PC-3 (cell line): ENCODE data around the gene POMC. TPM values are rescaled to one million over a fixed set of nuclear protein-coding genes. Genes with fewer than 3 reads are reported as not detected.
"Not testable (repeated sequence)": the region's sequence is repeated elsewhere in the genome, so short reads cannot be mapped to it uniquely, and the experiment has no call there.

ENCODE experiments used
- ATAC-seq: fragments of 200-7000 bp; cut with Tn5 transposase; 2 replicates; pipeline ENCODE4 v1.9.1; 2020; ENCODE audit warnings: mild to moderate bottlenecking, moderate library complexity
- BruUV-seq: library from RNA; stranded (reverse); fragments of 400-500 nt; replicated peaks from 2 replicates; lab custom pipeline; 2021; lab: Mats Ljungman, UMichigan
- CTCF ChIA-PET: fragments of 300-600 bp; sonication (Branson Sonifier 250); formaldehyde crosslinking; loops from one replicate; lab custom pipeline; 2022; ENCODE audit warnings: antibody characterized with exemption; lab: Charles Lee
- POLR2A ChIA-PET: fragments of 300-600 bp; sonication (Branson Sonifier 250); formaldehyde crosslinking; loops from one replicate; lab custom pipeline; 2022; ENCODE audit warnings: antibody characterized with exemption; ENCODE audit not compliant: unreplicated experiment; lab: Charles Lee
- DNase-seq: peaks from one replicate; pipeline ENCODE4 v3.0.0-alpha.2; 2015
- H2AFZ ChIP-seq: fragments of 300-600 bp; sonication (generic); 2 replicates; pipeline ENCODE4 v1.6.0; 2016; ENCODE audit warnings: antibody characterized with exemption, low read length
- H3F3A ChIP-seq: fragments of 300-600 bp; sonication (generic); one replicate; pipeline ENCODE4 v1.6.0; 2017; ENCODE audit warnings: antibody characterized with exemption, low read length, control low read depth, mild to moderate bottlenecking; ENCODE audit not compliant: unreplicated experiment
- H3K27ac ChIP-seq: fragments of 300-600 bp; sonication (generic); 2 replicates; pipeline ENCODE4 v1.5.1; 2016; ENCODE audit warnings: mild to moderate bottlenecking, low read length
- H3K27me3 ChIP-seq: fragments of 300-600 bp; sonication (generic); 2 replicates; pipeline ENCODE4 v1.6.1; 2016; ENCODE audit warnings: low read length, mixed read lengths
- H3K36me3 ChIP-seq: fragments of 300-600 bp; sonication (generic); 2 replicates; pipeline ENCODE4 v1.6.1; 2016; ENCODE audit warnings: low read depth, mixed run types, low read length, mixed read lengths
- H3K4me1 ChIP-seq: fragments of 300-600 bp; sonication (generic); 2 replicates; pipeline ENCODE4 v1.5.1; 2016; ENCODE audit warnings: low read length; ENCODE audit not compliant: insufficient read depth
- H3K4me2 ChIP-seq: fragments of 300-600 bp; sonication (generic); 2 replicates; pipeline ENCODE4 v1.6.0; 2016; ENCODE audit warnings: low read length
- H3K4me3 ChIP-seq: fragments of 300-600 bp; sonication (generic); 2 replicates; pipeline ENCODE4 v1.5.1; 2016; ENCODE audit warnings: mild to moderate bottlenecking, low read length, mixed read lengths
- H3K79me2 ChIP-seq: fragments of 300-600 bp; sonication (generic); 2 replicates; pipeline ENCODE4 v1.6.1; 2017; ENCODE audit warnings: low read length, mixed read lengths
- H3K9ac ChIP-seq: fragments of 300-600 bp; sonication (generic); 2 replicates; pipeline ENCODE4 v1.6.0; 2016; ENCODE audit warnings: mild to moderate bottlenecking, low read length
- H3K9me2 ChIP-seq: fragments of 300-600 bp; sonication (generic); replicated peaks from 2 replicates; pipeline ENCODE4 v1.6.1; 2016; ENCODE audit warnings: mixed run types, low read length, mixed read lengths
- H3K9me3 ChIP-seq: fragments of 300-600 bp; sonication (generic); 2 replicates; pipeline ENCODE4 v1.6.1; 2016; ENCODE audit warnings: low read length, mixed read lengths
- H4K20me1 ChIP-seq: fragments of 300-600 bp; sonication (generic); 2 replicates; pipeline ENCODE4 v1.6.1; 2016; ENCODE audit warnings: low read length, mixed read lengths
- EZH2 ChIP-seq: fragments of 300-600 bp; sonication (generic); IDR thresholded peaks from one replicate; pipeline ENCODE4 v1.6.1; 2017; ENCODE audit warnings: antibody characterized with exemption, mild to moderate bottlenecking, low read length; ENCODE audit not compliant: unreplicated experiment
- EZH2phosphoT487 ChIP-seq: fragments of 300-600 bp; sonication (generic); IDR thresholded peaks from 2 replicates; pipeline ENCODE4 v1.6.1; 2018; ENCODE audit warnings: mild to moderate bottlenecking, antibody characterized with exemption, low read length, borderline replicate concordance
- intact Hi-C: fragments of 100-400 bp; cut with micrococcal nuclease; formaldehyde crosslinking; loops from 2 replicates; pipeline ENCODE4 v1.9.0; 2023
- total RNA-seq: library from RNA; depleted of rRNA; stranded (reverse); fragments of >200 nt; gene quantifications from 2 replicates; pipeline ENCODE4 v1.2.3, GENCODE V29; 2014
- TF ChIP-seq, protein P1 (sequence below): fragments of 300-600 bp; sonication (generic); conservative IDR thresholded peaks from 2 replicates; pipeline ENCODE4 v1.5.1; 2017; ENCODE audit warnings: antibody characterized with exemption, low read depth, mild to moderate bottlenecking, low read length

Gene POMC
- total RNA-seq, 1 experiment from 2014 or later: not detected

DNA sequence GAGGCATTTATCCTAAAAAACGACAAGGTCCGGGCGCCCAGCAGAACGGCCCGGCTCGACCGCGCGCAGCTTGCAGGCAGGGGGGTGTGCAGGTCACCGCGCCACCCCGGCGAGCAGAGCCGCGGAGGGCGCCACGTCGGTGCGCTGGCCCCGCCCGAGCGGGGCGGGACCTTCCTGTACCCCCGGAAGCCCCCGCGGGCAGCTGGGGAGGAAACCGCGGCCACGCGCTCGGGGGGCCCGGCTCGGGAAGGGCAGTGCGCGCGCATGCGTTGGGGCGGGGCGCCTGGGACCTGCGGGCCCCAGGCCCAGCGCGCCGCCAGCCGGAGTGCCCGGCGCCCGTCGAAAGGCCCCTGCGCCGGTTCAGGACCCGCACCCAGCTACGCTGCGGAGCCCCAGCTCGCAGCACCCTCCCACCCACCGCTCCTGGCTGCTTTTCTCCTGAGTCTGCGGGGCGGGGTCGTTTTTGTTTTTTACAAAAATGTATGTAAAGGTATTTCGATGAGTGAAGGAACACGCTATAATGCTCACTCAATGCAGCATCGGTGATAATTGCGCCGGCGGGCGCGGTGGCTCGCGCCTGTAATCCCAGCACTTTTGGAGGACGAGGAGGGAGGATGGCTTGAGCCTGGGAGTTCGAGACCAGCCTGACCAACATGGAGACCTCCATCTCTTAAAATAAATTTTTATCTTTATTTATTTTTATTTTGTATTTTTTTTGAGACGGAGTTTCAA lies 47.7 kb upstream of the POMC start:
- Histone ChIP-seq H3K79me2 (no peaks in the 10 kb centered on the region), H3K27me3 (no peaks in the 10 kb centered on the region), H3K9me3 (no peaks in the 10 kb centered on the region), H3K4me2 (no peak overlapping the region), H3K4me1 (no peaks in the 10 kb centered on the region), H3K9me2 (no peaks in the 10 kb centered on the region), H3K36me3 (no peaks in the 10 kb centered on the region), H4K20me1 (no peaks in the 10 kb centered on the region), H3F3A (no peaks in the 10 kb centered on the region), H3K4me3 (no peak overlapping the region), H3K27ac (no peak overlapping the region), H3K9ac (no peak overlapping the region), H2AFZ (no peak overlapping the region)
- intact Hi-C loops: no loop called here
- no TSS peak for BruUV-seq
- CTCF ChIA-PET: no interaction called here
- DNase-seq: no peak
- POLR2A ChIA-PET: no interaction called here
- no peak for TF ChIP-seq EZH2phosphoT487
- no peak for TF ChIP-seq EZH2
- TF ChIP-seq, protein P1, sequence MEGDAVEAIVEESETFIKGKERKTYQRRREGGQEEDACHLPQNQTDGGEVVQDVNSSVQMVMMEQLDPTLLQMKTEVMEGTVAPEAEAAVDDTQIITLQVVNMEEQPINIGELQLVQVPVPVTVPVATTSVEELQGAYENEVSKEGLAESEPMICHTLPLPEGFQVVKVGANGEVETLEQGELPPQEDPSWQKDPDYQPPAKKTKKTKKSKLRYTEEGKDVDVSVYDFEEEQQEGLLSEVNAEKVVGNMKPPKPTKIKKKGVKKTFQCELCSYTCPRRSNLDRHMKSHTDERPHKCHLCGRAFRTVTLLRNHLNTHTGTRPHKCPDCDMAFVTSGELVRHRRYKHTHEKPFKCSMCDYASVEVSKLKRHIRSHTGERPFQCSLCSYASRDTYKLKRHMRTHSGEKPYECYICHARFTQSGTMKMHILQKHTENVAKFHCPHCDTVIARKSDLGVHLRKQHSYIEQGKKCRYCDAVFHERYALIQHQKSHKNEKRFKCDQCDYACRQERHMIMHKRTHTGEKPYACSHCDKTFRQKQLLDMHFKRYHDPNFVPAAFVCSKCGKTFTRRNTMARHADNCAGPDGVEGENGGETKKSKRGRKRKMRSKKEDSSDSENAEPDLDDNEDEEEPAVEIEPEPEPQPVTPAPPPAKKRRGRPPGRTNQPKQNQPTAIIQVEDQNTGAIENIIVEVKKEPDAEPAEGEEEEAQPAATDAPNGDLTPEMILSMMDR: no peak
- ATAC-seq: no peak

DNA sequence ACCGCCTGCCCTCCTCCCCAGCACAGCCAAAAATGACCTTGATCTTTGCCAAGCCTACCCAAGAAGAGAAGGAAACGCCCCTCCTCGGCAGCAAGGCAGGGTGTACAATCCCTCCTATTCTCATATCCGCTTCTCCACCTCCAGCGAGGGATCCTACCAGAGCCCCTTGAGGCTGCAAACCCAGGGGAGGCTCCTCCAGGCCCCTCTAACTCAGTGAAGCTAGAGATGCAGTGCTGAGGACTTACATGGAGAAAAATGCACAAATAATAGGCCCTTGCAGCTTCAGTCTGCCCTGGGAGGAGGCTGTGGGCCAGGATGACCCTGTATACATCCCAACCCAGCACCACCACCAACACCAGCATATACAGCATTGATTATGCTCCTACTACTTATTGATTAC lies 46.9 kb upstream of the POMC start:
- Histone ChIP-seq H2AFZ (no peak overlapping the region), H3F3A (no peaks in the 10 kb centered on the region), H3K27ac (no peak overlapping the region), H3K9ac (no peak overlapping the region), H3K9me3 (no peaks in the 10 kb centered on the region), H3K36me3 (no peaks in the 10 kb centered on the region), H3K9me2 (no peaks in the 10 kb centered on the region), H3K4me1 (no peaks in the 10 kb centered on the region), H3K27me3 (no peaks in the 10 kb centered on the region), H3K4me2 (no peak overlapping the region), H3K79me2 (no peaks in the 10 kb centered on the region), H3K4me3 (no peak overlapping the region), H4K20me1 (no peaks in the 10 kb centered on the region)
- BruUV-seq: no TSS peak
- intact Hi-C loops: no loop called here
- CTCF ChIA-PET: no interaction called here
- DNase-seq (no peak), ATAC-seq (no peak)
- POLR2A ChIA-PET: no interaction called here
- TF ChIP-seq EZH2phosphoT487 (no peak), EZH2 (no peak)
- TF ChIP-seq, protein P1: no peak

DNA sequence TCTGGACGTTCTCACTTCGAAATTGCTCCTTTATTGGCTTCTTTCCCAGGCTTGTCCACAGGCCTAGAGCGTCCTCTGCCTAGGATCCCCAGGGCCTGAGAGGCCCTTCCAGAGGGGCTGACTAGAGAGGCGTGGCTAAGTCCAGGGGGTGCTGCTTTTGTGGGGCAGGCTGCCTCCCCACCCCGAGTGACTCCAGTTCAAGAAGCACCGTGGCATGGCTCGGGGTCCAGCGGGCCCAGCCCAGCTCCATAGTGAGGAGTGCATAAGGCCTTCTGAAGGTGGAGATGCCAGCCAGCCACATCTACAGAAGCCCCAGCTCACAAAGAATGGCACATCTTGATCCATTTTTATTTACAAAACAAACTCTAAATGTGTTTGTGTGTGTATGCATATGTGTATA lies 44.8 kb upstream of the POMC start:
- POLR2A ChIA-PET: no interaction called here
- Histone ChIP-seq H3K4me3 (no peak overlapping the region), H4K20me1 (no peaks in the 10 kb centered on the region), H3K27me3 (no peaks in the 10 kb centered on the region), H3K4me1 (no peaks in the 10 kb centered on the region), H3K9me3 (no peaks in the 10 kb centered on the region), H2AFZ (no peak overlapping the region), H3K36me3 (no peaks in the 10 kb centered on the region), H3K4me2 (no peak overlapping the region), H3K9ac (no peak overlapping the region), H3K27ac (no peak overlapping the region), H3K9me2 (no peaks in the 10 kb centered on the region), H3K79me2 (no peaks in the 10 kb centered on the region), H3F3A (no peaks in the 10 kb centered on the region)
- TF ChIP-seq EZH2 (no peak), EZH2phosphoT487 (no peak)
- TF ChIP-seq, protein P1: no peak
- ATAC-seq (no peak), DNase-seq (no peak)
- CTCF ChIA-PET: no interaction called here
- BruUV-seq: no TSS peak
- intact Hi-C loops: no loop called here

DNA sequence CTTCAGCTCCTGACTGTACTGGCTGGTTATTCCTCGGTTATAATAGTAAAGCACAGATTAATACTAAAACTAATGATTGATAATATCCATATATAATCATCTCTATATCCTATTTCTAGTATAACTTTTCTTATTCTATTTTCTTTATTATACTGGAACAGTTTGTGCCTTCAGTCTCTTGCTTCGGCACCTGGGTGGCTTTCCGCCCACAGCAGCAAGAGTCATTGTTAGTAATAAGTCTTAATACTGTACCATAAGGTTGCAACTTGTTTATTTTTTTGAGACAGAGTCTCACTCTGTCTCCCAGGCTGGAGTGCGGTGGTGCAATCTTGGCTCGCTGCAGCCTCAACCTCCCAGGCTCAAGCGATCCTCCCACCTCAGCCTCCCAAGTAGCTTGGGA lies 42.5 kb upstream of the POMC start:
- intact Hi-C loops, H3K4me3 ChIP-seq, BruUV-seq, H3K4me1 ChIP-seq, H3K36me3 ChIP-seq, ATAC-seq, H3K79me2 ChIP-seq, H2AFZ ChIP-seq, H3K27me3 ChIP-seq, H3K9ac ChIP-seq, POLR2A ChIA-PET, H3K9me3 ChIP-seq, H3K9me2 ChIP-seq, H3K4me2 ChIP-seq, H4K20me1 ChIP-seq, DNase-seq, H3K27ac ChIP-seq, CTCF ChIA-PET, H3F3A ChIP-seq: not testable (repeated sequence)
